Measurements from ENCODE around the gene POR. TPM values are rescaled to one million over a fixed set of nuclear protein-coding genes. Genes with fewer than 3 reads are reported as not detected.

Gene POR
- total RNA-seq, 2 donors from 2014 or later = 88.0 to 136 TPM

DNA sequence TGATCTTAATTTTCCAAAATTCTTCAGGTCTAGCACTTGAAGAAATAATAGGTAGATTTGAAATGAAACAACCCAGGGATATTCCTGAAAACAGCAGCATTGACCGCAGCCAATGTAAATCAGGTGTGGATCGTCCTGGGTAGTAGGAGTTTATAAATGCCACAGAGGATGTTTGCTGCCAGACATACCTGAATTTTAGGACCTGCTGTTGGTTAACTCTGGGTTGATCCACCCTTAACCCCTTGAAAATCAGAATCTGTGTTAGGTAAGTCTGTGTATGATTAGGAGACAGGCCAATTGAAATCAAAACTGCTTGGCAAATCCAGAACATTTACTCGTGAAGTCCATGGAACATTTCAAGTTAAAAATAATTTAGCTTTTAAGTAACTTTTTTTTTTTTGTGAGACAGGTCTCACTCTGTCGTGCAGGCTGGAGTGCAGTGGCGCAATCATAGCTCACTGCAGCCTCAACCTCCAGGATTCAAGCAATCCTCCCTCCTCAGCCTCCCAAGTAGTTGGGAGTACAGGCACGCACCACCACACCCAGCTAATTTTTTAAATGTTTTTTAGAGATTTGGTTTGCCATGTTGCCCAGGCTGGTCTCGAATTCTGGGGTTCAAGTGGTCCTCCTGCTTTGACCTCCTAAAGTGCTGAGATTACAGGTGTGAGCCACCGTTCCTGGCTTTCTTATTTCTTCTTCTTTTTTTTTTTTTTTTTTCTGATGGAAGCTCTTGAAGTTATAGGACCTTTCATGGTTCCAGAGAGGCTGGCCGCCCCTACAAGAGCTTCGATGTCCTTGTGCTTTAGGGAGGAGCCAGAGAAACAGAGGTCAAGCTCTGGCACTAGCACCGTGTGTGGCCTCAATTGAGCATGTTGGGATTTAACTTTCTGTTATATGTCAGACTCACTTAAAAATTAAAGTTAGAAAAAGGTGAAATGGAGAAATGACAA is 2.0 kb downstream of the POR start:
- H3K27ac ChIP-seq = no peak overlapping the region
- H3K36me3 ChIP-seq = no peaks in the 10 kb centered on the region
- WGBS = 80% methylated on average over 11 of the region's 11 CpGs

DNA sequence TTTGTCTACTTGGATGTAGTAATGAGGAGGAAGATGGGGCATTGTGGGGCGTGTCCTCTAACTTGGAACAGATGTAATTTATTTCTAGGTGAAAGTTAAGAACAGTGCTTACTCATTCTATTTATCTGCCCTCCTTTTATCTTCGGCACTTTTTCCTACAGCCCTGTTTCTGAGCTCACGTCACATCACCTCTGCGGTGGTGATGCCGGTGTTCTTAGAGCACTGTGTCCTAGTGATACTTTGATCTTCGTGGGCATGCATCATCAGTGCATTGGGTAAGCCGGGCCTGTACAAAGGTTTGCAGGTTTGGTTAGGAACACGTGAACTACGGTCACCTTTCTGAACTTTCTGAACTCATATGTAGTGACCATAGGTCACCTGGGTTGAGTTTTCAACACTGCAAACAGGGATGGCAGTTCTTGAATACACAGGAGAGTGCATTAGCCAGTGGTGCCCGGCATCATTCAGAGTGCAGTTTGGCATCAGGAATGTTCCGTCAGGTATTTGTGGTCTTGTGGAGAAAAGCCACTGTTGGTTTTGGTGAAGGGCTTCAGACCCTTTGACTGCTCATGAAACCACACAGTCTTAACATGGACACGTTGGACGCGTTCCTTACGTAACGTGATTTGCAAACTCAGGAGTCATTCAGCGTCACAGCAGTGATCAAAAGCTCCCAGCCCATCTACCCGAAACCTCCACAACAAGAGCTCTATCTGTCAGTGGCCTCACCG is 5.6 kb downstream of the POR start:
- WGBS = 89% methylated on average over 19 of the region's 19 CpGs
- Histone ChIP-seq H3K9me3 (no peaks in the 10 kb centered on the region), H3K27ac (no peak overlapping the region), H3K36me3 (no peaks in the 10 kb centered on the region), H3K4me1 (replicated peaks) (peaks cover 6% of the 10 kb centered on the region), H3K4me3 (no peak overlapping the region), H3K27me3 (replicated peaks; ENCODE audit: insufficient read depth) (no peaks in the 10 kb centered on the region)
- no peak for DNase-seq (ENCODE audit: low spot score)
- intact Hi-C loops (cut with DNase I) = no loop called here
- TF ChIP-seq, protein P1, sequence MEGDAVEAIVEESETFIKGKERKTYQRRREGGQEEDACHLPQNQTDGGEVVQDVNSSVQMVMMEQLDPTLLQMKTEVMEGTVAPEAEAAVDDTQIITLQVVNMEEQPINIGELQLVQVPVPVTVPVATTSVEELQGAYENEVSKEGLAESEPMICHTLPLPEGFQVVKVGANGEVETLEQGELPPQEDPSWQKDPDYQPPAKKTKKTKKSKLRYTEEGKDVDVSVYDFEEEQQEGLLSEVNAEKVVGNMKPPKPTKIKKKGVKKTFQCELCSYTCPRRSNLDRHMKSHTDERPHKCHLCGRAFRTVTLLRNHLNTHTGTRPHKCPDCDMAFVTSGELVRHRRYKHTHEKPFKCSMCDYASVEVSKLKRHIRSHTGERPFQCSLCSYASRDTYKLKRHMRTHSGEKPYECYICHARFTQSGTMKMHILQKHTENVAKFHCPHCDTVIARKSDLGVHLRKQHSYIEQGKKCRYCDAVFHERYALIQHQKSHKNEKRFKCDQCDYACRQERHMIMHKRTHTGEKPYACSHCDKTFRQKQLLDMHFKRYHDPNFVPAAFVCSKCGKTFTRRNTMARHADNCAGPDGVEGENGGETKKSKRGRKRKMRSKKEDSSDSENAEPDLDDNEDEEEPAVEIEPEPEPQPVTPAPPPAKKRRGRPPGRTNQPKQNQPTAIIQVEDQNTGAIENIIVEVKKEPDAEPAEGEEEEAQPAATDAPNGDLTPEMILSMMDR (IDR thresholded peaks at IDR 0.05) = no peak
- no peak for TF ChIP-seq POLR2AphosphoS5 (IDR thresholded peaks at IDR 0.05)
- TF ChIP-seq POLR2A (IDR thresholded peaks at IDR 0.05) = no peak

More for the DNA sequence above, 2.0 kb downstream of the POR start:
- DNase-seq (ENCODE audit: low spot score) = no peak
- Histone ChIP-seq H3K4me1 (replicated peaks) (peaks cover 6% of the 10 kb centered on the region), H3K4me3 (no peak overlapping the region), H3K9me3 (no peaks in the 10 kb centered on the region), H3K27me3 (replicated peaks; ENCODE audit: insufficient read depth) (no peaks in the 10 kb centered on the region)
- TF ChIP-seq POLR2AphosphoS5 (IDR thresholded peaks at IDR 0.05) (no peak), POLR2A (IDR thresholded peaks at IDR 0.05) (no peak)
- TF ChIP-seq, protein P1 (IDR thresholded peaks at IDR 0.05) = no peak
- intact Hi-C loops (cut with DNase I) = loop anchor here (5.0 to 10.0 kb wide), 2 partner anchors 50 to 78 kb away; partner anchors contain the start of gene TMEM120A

DNA sequence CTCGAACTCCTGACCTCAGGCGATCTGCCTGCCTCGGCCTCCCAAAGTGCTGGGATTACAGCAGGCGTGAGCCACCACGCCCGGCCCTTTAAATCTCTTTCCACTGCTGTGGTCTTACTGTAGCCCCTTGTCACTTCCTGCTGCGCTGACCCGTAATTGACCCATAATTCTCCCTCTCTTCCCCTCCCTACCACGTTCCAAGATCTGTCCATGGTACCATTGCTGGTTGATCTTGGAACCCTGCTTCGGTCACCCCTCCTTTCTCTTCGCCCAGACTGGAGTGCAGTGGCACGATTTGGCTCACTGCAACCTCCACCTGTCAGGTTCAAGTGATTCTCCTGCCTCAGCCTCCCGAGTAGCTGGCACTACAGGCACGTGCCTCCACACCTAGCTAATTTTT is 6.5 kb downstream of the POR start:
- DNase-seq (ENCODE audit: low spot score) = no peak
- no peaks in the 10 kb centered on the region for H3K27me3 ChIP-seq (replicated peaks; ENCODE audit: insufficient read depth)
- H3K36me3 ChIP-seq = no peaks in the 10 kb centered on the region
- H3K4me3 ChIP-seq = no peak overlapping the region
- H3K4me1 ChIP-seq (replicated peaks) = peaks cover under 1% of the 10 kb centered on the region
- TF ChIP-seq POLR2A (IDR thresholded peaks at IDR 0.05) (no peak), POLR2AphosphoS5 (IDR thresholded peaks at IDR 0.05) (no peak)
- TF ChIP-seq, protein P1 (IDR thresholded peaks at IDR 0.05) = no peak
- H3K9me3 ChIP-seq = no peaks in the 10 kb centered on the region
- 79% methylated on average over 14 of the region's 14 CpGs for WGBS
- H3K27ac ChIP-seq = no peak overlapping the region
- intact Hi-C loops (cut with DNase I) = no loop called here

DNA sequence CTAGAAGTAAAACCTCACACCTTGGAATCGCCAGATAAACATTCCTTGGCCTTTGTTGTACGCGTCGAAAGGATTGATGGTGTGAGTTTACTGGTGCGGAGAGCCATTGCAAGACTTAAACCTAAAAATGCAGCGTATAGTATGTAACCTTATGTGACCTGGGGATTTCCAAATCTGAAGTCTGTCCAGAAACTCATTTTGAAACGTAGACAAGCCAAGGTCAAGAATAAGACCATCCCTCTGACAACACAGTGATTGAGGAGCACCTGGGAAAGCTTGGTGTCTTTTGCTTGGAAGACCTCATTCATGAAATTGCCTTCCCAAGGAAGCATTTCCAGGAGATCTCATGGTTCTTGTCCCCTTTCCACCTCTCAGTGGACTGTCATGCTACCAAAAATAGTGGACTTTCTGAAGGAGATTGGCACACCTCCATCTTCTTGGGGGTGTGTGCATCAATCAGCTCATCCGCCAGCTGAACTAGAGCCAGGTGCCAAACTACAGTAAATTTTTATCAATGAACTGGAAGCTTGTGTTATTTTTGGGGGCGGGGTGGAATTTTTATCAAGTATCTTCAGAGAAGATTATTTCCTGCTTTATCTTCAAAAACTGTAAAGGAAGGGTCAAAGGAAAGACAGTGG is 8.1 kb downstream of the POR start:
- WGBS = 90% methylated on average over 9 of the region's 9 CpGs
- TF ChIP-seq POLR2AphosphoS5 (IDR thresholded peaks at IDR 0.05) = no peak
- TF ChIP-seq POLR2A (IDR thresholded peaks at IDR 0.05) = no peak
- TF ChIP-seq, protein P1 (IDR thresholded peaks at IDR 0.05) = no peak
- no peaks in the 10 kb centered on the region for H3K36me3 ChIP-seq

More for the DNA sequence above, 8.1 kb downstream of the POR start:
- Histone ChIP-seq H3K27me3 (replicated peaks; ENCODE audit: insufficient read depth) (no peaks in the 10 kb centered on the region), H3K4me1 (replicated peaks) (no peaks in the 10 kb centered on the region), H3K4me3 (no peak overlapping the region), H3K27ac (no peak overlapping the region), H3K9me3 (no peaks in the 10 kb centered on the region)
- no peak for DNase-seq (ENCODE audit: low spot score)
- intact Hi-C loops (cut with DNase I) = no loop called here
